IPS DF 4.7 (cell line): ENCODE measurements around the gene GALNTL6.
"Not testable (repeated sequence)": the region's sequence is repeated elsewhere in the genome, so short reads cannot be mapped to it uniquely, and the experiment has no call there.

Experiments
- DNase-seq: peaks from one replicate; pipeline ENCODE4 v3.0.0-alpha.2; 2013; ENCODE audit warnings: low spot score; ENCODE audit errors: extremely low read depth

GALNTL6 gene

GRCh38 chr4:172727631-172728030 is 914.4 kb downstream of the GALNTL6 start:
- DNase-seq: no peak

GRCh38 chr4:172733645-172734044 is 920.4 kb downstream of the GALNTL6 start:
- not testable (repeated sequence) for DNase-seq

- no peak for DNase-seq
These were observed 921.4 kb downstream of the GALNTL6 start for GRCh38 chr4:172734555-172734954.

GRCh38 chr4:172736046-172736445 is 922.8 kb downstream of the GALNTL6 start:
- no peak for DNase-seq

GRCh38 chr4:172740434-172740833 is 927.2 kb downstream of the GALNTL6 start:
- DNase-seq: no peak

- no peak for DNase-seq
These were observed 937.7 kb downstream of the GALNTL6 start for GRCh38 chr4:172750910-172751309.

- no peak for DNase-seq
These were observed 938.3 kb downstream of the GALNTL6 start for GRCh38 chr4:172751550-172751949.

- no peak for DNase-seq
These were observed 945.6 kb downstream of the GALNTL6 start for GRCh38 chr4:172758586-172759340.

GRCh38 chr4:172760512-172760911 is 947.3 kb downstream of the GALNTL6 start:
- DNase-seq: no peak

- no peak for DNase-seq
These were observed 949.7 kb downstream of the GALNTL6 start for GRCh38 chr4:172762895-172763294.

GRCh38 chr4:172770787-172771186 is 957.6 kb downstream of the GALNTL6 start:
- no peak for DNase-seq

- no peak for DNase-seq
These were observed 959.6 kb downstream of the GALNTL6 start for GRCh38 chr4:172772781-172773180.

GRCh38 chr4:172776203-172776861 is 963.1 kb downstream of the GALNTL6 start:
- no peak for DNase-seq

GRCh38 chr4:172777729-172778431 is 964.7 kb downstream of the GALNTL6 start:
- DNase-seq: no peak

- DNase-seq: no peak
These were observed 965.4 kb downstream of the GALNTL6 start for GRCh38 chr4:172778583-172778982.

GRCh38 chr4:172780566-172781081 is 967.4 kb downstream of the GALNTL6 start:
- no peak for DNase-seq

- no peak for DNase-seq
These were observed 972.4 kb downstream of the GALNTL6 start for GRCh38 chr4:172785613-172786012.

GRCh38 chr4:172786039-172786792 is 973.0 kb downstream of the GALNTL6 start:
- no peak for DNase-seq

- DNase-seq: no peak
These were observed 973.9 kb downstream of the GALNTL6 start for GRCh38 chr4:172787111-172787510.

- DNase-seq: no peak
These were observed 978.6 kb downstream of the GALNTL6 start for GRCh38 chr4:172791841-172792240.

- DNase-seq: no peak
These were observed 980.5 kb downstream of the GALNTL6 start for GRCh38 chr4:172793565-172794306.
